Nephron progenitor cell (in vitro differentiated cells): ENCODE results near the gene NEURL1.

Experiments used
- DNase-seq: peaks from one replicate; pipeline ENCODE4 v3.0.0; 2021
- H3K27ac Mint-ChIP-seq: 2 replicates; pipeline ENCODE4 v1.8.0; 2021; ENCODE audit warnings: mild to moderate bottlenecking, moderate library complexity, mixed read lengths
- H3K27me3 Mint-ChIP-seq: 2 replicates; pipeline ENCODE4 v1.8.0; 2021; ENCODE audit warnings: mild to moderate bottlenecking, low read depth, mixed read lengths; ENCODE audit not compliant: poor library complexity
- H3K36me3 Mint-ChIP-seq: 2 replicates; pipeline ENCODE4 v1.8.0; 2021; ENCODE audit warnings: low read depth, mixed read lengths
- H3K4me1 Mint-ChIP-seq: 2 replicates; pipeline ENCODE4 v1.8.0; 2021; ENCODE audit warnings: mixed read lengths
- H3K4me3 Mint-ChIP-seq: 2 replicates; pipeline ENCODE4 v1.8.0; 2021; ENCODE audit warnings: mild to moderate bottlenecking, moderate library complexity, mixed read lengths
- H3K9me3 Mint-ChIP-seq: 2 replicates; pipeline ENCODE4 v1.8.0; 2021; ENCODE audit warnings: mild to moderate bottlenecking, moderate library complexity, mixed read lengths
- TF ChIP-seq, protein P1 (sequence below): fragments of 200-600 bp; sonication (generic); IDR thresholded peaks from 2 replicates; pipeline ENCODE4 v1.5.0; 2021; ENCODE audit warnings: antibody characterized with exemption

The NEURL1 gene

DNA sequence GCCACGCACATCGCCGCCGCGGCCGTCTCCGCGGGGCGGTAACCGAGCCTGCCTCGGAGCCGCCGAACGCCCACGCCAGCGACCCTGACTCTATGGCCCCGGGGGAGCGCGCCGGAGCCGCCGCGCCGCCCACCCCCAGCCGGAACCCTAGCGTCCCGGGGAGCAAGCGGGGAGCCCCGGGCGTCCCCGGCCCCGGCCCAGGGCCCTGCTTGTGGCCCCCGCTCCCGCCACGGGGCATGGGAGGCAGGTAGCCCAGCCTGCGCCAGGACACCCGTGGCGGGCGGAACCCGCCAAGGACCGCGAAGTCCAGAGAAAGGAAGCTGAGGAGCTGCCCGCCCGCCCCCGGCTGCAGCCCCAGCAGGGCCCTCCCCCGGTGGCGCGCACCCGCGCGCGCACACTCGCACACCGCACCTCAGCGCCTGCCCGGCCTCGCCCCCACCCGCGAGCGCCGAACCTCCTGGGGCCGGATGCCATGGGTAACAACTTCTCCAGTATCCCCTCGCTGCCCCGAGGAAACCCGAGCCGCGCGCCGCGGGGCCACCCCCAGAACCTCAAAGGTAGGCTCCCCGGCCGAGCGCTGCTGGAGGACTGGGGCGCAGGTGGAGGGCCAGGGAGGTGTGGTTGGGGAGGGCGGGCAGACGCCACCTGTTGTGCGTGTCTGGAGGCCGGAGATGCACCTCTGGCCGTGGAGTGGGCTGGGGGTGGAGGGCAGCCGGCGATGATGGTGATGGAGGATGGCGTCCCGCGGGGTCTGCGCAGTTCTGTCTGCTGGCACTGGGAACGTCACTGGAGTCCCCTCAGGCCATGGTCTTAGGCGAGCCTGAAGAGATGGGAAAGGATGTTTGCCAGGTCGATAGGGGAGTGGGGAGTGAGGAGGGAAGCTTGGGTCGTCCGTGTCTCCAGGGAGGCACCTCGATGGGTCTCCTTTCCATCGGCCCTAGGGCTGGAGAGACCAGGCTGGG is 692 bp downstream of the NEURL1 start:
- Mint-ChIP-seq H3K4me1 (peaks cover 46% of the 10 kb centered on the region), H3K4me3 (peak overlapping the region; percentile 80), H3K27me3 (peaks cover 73% of the 10 kb centered on the region), H3K9me3 (peaks cover 13% of the 10 kb centered on the region), H3K27ac (no peak overlapping the region), H3K36me3 (no peaks in the 10 kb centered on the region)
- DNase-seq: peak; percentile 65
- TF ChIP-seq, protein P1, sequence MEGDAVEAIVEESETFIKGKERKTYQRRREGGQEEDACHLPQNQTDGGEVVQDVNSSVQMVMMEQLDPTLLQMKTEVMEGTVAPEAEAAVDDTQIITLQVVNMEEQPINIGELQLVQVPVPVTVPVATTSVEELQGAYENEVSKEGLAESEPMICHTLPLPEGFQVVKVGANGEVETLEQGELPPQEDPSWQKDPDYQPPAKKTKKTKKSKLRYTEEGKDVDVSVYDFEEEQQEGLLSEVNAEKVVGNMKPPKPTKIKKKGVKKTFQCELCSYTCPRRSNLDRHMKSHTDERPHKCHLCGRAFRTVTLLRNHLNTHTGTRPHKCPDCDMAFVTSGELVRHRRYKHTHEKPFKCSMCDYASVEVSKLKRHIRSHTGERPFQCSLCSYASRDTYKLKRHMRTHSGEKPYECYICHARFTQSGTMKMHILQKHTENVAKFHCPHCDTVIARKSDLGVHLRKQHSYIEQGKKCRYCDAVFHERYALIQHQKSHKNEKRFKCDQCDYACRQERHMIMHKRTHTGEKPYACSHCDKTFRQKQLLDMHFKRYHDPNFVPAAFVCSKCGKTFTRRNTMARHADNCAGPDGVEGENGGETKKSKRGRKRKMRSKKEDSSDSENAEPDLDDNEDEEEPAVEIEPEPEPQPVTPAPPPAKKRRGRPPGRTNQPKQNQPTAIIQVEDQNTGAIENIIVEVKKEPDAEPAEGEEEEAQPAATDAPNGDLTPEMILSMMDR: no peak

- peaks cover 44% of the 10 kb centered on the region for H3K4me1 Mint-ChIP-seq
- DNase-seq: no peak
- peak overlapping the region; percentile 80 for H3K4me3 Mint-ChIP-seq
- H3K36me3 Mint-ChIP-seq: no peaks in the 10 kb centered on the region
- H3K27me3 Mint-ChIP-seq: peaks cover 80% of the 10 kb centered on the region
- H3K9me3 Mint-ChIP-seq: peaks cover 13% of the 10 kb centered on the region
- no peak overlapping the region for H3K27ac Mint-ChIP-seq
- TF ChIP-seq, protein P1: no peak
Measured at GRCh38 chr10:103495321-103495720, 1.8 kb downstream of the NEURL1 start.

DNA sequence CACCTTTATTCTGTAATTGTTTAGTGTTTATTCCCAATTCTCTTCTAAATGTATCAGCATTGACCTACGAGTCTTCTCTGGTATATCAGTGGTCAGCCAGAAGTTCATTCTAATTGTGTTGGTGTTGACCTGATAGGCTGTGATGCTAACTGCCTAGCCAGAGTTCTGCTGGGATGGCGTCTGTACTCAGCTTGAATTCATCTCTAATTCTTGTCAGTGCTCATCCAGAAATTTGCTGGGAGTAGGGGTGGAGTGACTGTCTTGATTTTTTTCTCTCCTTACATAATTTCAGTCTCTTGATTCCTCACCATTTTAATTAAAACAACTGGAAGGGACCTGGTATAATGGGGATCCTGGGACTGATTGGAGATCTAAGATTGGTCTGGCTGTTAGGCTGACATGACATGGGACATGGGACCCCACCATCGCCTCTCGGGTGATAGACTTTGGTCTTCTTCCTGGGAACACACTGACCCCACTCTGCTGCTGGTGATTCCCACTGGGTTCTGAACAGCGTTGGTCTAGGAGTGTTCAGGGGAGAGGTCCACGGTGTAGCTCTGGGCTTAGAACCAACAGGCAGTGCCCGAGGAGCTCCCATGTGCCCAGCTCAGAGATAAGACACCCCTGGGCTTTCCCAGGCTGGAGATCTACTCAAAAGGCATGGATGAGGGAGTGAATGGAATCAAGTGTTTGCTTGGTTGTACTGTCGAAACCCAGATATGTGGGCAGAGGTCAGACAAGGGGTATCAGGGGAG is 3.8 kb downstream of the NEURL1 start:
- H3K36me3 Mint-ChIP-seq: no peaks in the 10 kb centered on the region
- DNase-seq: no peak
- peaks cover 39% of the 10 kb centered on the region for H3K4me1 Mint-ChIP-seq
- peaks cover 13% of the 10 kb centered on the region for H3K9me3 Mint-ChIP-seq
- H3K27ac Mint-ChIP-seq: no peak overlapping the region
- peaks cover 83% of the 10 kb centered on the region for H3K27me3 Mint-ChIP-seq
- TF ChIP-seq, protein P1: no peak
- no peak overlapping the region for H3K4me3 Mint-ChIP-seq

DNA sequence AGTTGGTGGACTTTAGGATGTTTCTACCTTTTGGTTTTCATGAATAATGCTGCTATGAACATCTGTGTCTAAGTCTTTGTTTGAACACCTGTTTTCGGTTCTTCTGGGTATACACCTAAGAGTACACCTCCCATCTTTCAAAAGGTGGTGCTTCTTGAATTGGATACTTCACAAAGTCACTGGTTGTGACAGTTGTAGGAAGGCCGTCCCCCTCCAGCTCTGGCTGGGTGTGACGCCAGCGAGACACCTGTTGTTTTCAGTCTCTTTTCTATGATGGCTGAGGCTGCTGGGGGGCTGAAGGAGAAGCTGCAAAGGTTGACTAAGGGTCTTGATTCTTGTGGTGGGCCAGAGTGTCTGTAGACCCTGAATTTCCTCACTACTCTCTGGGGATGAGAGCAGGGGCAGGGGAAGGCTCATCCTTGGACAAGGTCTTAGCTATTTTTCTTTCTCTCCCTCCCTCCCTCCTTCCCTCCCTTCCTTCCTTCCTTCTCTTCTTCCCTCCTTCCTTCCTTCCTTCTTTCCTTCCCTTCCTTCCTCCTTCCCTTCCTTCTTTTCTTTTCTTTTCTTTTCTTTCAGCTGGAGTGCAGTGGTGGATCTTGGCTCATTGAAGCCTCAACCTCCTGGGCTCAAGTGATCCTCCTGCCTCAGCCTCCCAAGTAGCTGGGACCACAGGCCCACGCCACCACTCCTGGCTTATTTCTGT is 5.6 kb downstream of the NEURL1 start:
- Mint-ChIP-seq H3K4me1 (peaks cover 36% of the 10 kb centered on the region), H3K9me3 (peaks cover 13% of the 10 kb centered on the region), H3K27me3 (peaks cover 71% of the 10 kb centered on the region), H3K36me3 (no peaks in the 10 kb centered on the region), H3K27ac (no peak overlapping the region), H3K4me3 (no peak overlapping the region)
- no peak for DNase-seq
- TF ChIP-seq, protein P1: no peak

GRCh38 chr10:103499881-103500280 is 6.4 kb downstream of the NEURL1 start:
- H3K36me3 Mint-ChIP-seq: no peaks in the 10 kb centered on the region
- H3K9me3 Mint-ChIP-seq: peaks cover 13% of the 10 kb centered on the region
- H3K4me1 Mint-ChIP-seq: peaks cover 38% of the 10 kb centered on the region
- H3K4me3 Mint-ChIP-seq: no peak overlapping the region
- H3K27ac Mint-ChIP-seq: no peak overlapping the region
- TF ChIP-seq, protein P1: no peak
- H3K27me3 Mint-ChIP-seq: peaks cover 64% of the 10 kb centered on the region
- DNase-seq: no peak
